HepG2 (cell line): ENCODE results near the gene USP2. TPM values are rescaled to one million over a fixed set of nuclear protein-coding genes. Genes with fewer than 3 reads are reported as not detected.

Experiments used
- AGO2 ChIP-seq: fragments of 200-400 bp; formaldehyde crosslinking; optimal IDR thresholded peaks from 2 replicates; pipeline ENCODE3; 2017; ENCODE audit warnings: mild to moderate bottlenecking, low read depth, low read length, moderate library complexity
- BCL3 ChIP-seq: sonication (generic); formaldehyde crosslinking; IDR thresholded peaks from 2 replicates; pipeline ENCODE4 v1.5.1; 2020; ENCODE audit warnings: mild to moderate bottlenecking, missing genetic modification reagents, moderate library complexity
- BCL6 ChIP-seq: IDR thresholded peaks from 2 replicates; pipeline ENCODE4 v1.6.1; 2016; ENCODE audit warnings: missing genetic modification reagents, missing compliant biosample characterization
- CEBPB ChIP-seq: IDR thresholded peaks from 2 replicates; pipeline ENCODE4 v1.6.1; 2011; ENCODE audit warnings: low read depth, low read length, improper control_type of control experiment, borderline replicate concordance
- CHCHD3 ChIP-seq: sonication (generic); formaldehyde crosslinking; IDR thresholded peaks from 2 replicates; pipeline ENCODE4 v1.8.0; 2022; ENCODE audit warnings: mild to moderate bottlenecking, missing genetic modification reagents, moderate library complexity
- EED ChIP-seq: sonication (generic); formaldehyde crosslinking; IDR thresholded peaks from 2 replicates; pipeline ENCODE4 v1.5.0; 2020; ENCODE audit warnings: mild to moderate bottlenecking, missing genetic modification reagents
- FIP1L1 ChIP-seq: fragments of 200-400 bp; formaldehyde crosslinking; IDR thresholded peaks from 2 replicates; pipeline ENCODE4 v1.6.1; 2018; ENCODE audit warnings: low read depth, mild to moderate bottlenecking, low read length, moderate library complexity, borderline replicate concordance; ENCODE audit not compliant: insufficient read depth
- GFI1 ChIP-seq: sonication (generic); formaldehyde crosslinking; IDR thresholded peaks from 2 replicates; pipeline ENCODE4 v1.5.0; 2020; ENCODE audit warnings: missing genetic modification reagents, mild to moderate bottlenecking, borderline replicate concordance
- IKZF1 ChIP-seq: fragments of 450-650 bp; IDR thresholded peaks from 2 replicates; pipeline ENCODE4 v1.7.1; 2016
- MED13 ChIP-seq: sonication (generic); formaldehyde crosslinking; IDR thresholded peaks from 2 replicates; pipeline ENCODE4 v1.5.0; 2020; ENCODE audit warnings: missing genetic modification reagents
- NBN ChIP-seq: fragments of 450-650 bp; conservative IDR thresholded peaks from 2 replicates; pipeline ENCODE4 v1.6.1; 2017
- NFYB ChIP-seq: sonication (generic); formaldehyde crosslinking; IDR thresholded peaks from 2 replicates; pipeline ENCODE4 v1.4.0; 2020; ENCODE audit warnings: missing genetic modification reagents
- NR0B2 ChIP-seq: sonication (generic); formaldehyde crosslinking; IDR thresholded peaks from 2 replicates; pipeline ENCODE4 v1.4.0; 2020; ENCODE audit warnings: mild to moderate bottlenecking, missing genetic modification reagents
- REL ChIP-seq: sonication (generic); formaldehyde crosslinking; conservative IDR thresholded peaks from 2 replicates; pipeline ENCODE4 v1.8.0; 2022; ENCODE audit warnings: mild to moderate bottlenecking, missing genetic modification reagents, moderate library complexity
- SMAD9 ChIP-seq: sonication (generic); formaldehyde crosslinking; IDR thresholded peaks from 2 replicates; pipeline ENCODE4 v1.5.1; 2020; ENCODE audit warnings: mild to moderate bottlenecking, missing genetic modification reagents
- ZBTB20 ChIP-seq: sonication (generic); formaldehyde crosslinking; IDR thresholded peaks from 2 replicates; pipeline ENCODE4 v1.8.1; 2023; ENCODE audit warnings: missing genetic modification reagents, low read depth, mild to moderate bottlenecking, borderline replicate concordance
- ZBTB42 ChIP-seq: sonication (generic); formaldehyde crosslinking; IDR thresholded peaks from 2 replicates; pipeline ENCODE4 v1.5.0; 2020; ENCODE audit warnings: mild to moderate bottlenecking, missing genetic modification reagents
- ZC3H13 ChIP-seq: sonication (generic); formaldehyde crosslinking; IDR thresholded peaks from 2 replicates; pipeline ENCODE4 v1.8.1; 2023; ENCODE audit warnings: mild to moderate bottlenecking, missing genetic modification reagents, moderate library complexity
- ZNF10 ChIP-seq: sonication (generic); formaldehyde crosslinking; IDR thresholded peaks from 2 replicates; pipeline ENCODE4 v1.4.0; 2020; ENCODE audit warnings: mild to moderate bottlenecking, low read depth, missing genetic modification reagents, borderline replicate concordance
- ZNF234 ChIP-seq: sonication (generic); formaldehyde crosslinking; conservative IDR thresholded peaks from 2 replicates; pipeline ENCODE4 v1.5.1; 2020; ENCODE audit warnings: mild to moderate bottlenecking, missing genetic modification reagents
- ZNF629 ChIP-seq: sonication (generic); formaldehyde crosslinking; conservative IDR thresholded peaks from 2 replicates; pipeline ENCODE4 v1.5.0; 2020; ENCODE audit warnings: missing genetic modification reagents
- ZNF7 ChIP-seq: IDR thresholded peaks from 2 replicates; pipeline ENCODE4 v1.6.1; 2016; ENCODE audit warnings: missing biosample characterization, missing genetic modification reagents
- ZNF720 ChIP-seq: sonication (generic); formaldehyde crosslinking; IDR thresholded peaks from 2 replicates; pipeline ENCODE4 v1.4.0; 2020; ENCODE audit warnings: missing genetic modification reagents
- ZNF879 ChIP-seq: sonication (generic); formaldehyde crosslinking; IDR thresholded peaks from 2 replicates; pipeline ENCODE4 v1.8.1; 2023; ENCODE audit warnings: missing genetic modification reagents
- polyA plus RNA-seq, 8 experiments: library from polyadenylated mRNA; depleted of rRNA in 3 of 8; stranded (reverse) in 7 of 8; unstranded in 1 of 8; fragments of >200 nt; fragmentation: Illumina TruSeq in 4 of 8; extraction: Trizol in 4 of 8; gene quantifications; 2 replicates each; pipeline versions ENCODE4 v1.2.1 to v1.2.3, GENCODE V29; 2011 to 2016; ENCODE audit warnings: low read depth in 4 of 8, missing spikeins in 1 of 8, mixed read lengths in 1 of 8; ENCODE audit not compliant: insufficient read depth in 1 of 8
- total RNA-seq, 5 experiments: library from RNA; depleted of rRNA; stranded (reverse); fragments of >200 nt; fragmentation: Illumina TruSeq; extraction: Trizol; gene quantifications; 2 replicates each; pipeline ENCODE4 v1.2.3, GENCODE V29; 2016; ENCODE audit warnings: low read depth in 1 of 5
- TF ChIP-seq, protein P1 (sequence below): sonication (generic); formaldehyde crosslinking; IDR thresholded peaks from 2 replicates; pipeline ENCODE4 v1.9.0; 2021; ENCODE audit warnings: missing genetic modification reagents, borderline replicate concordance
- TF ChIP-seq, protein P2 (sequence below): IDR thresholded peaks from 2 replicates; pipeline ENCODE4 v1.6.1; 2016; ENCODE audit warnings: low read depth, borderline replicate concordance

USP2 gene
- total and polyA plus RNA-seq, 2 of the 13 experiments (the other 11 are each of a cell fraction or from before 2014, with no cell fraction given) = 2.5 to 6.0 TPM

- TF ChIP-seq CHCHD3 (CRISPR knock-in tag) (no peak), ZNF879 (CRISPR knock-in tag) (no peak), ZNF629 (no peak), ZNF10 (CRISPR knock-in tag) (no peak), MED13 (CRISPR knock-in tag) (0 out of 2 replicates have a peak, but pooled peaks have one; percentile 52), REL (no peak), NBN (no peak), FIP1L1 (no peak), GFI1 (CRISPR knock-in tag) (no peak), ZNF720 (CRISPR knock-in tag) (no peak), NFYB (CRISPR knock-in tag) (peak; percentile 93), ZC3H13 (CRISPR knock-in tag) (no peak), NR0B2 (CRISPR knock-in tag) (no peak), ZNF234 (CRISPR knock-in tag) (no peak), BCL3 (CRISPR knock-in tag) (no peak; the same call in 1 of the 2 replicates), EED (CRISPR knock-in tag) (no peak), SMAD9 (CRISPR knock-in tag) (no peak), ZBTB42 (CRISPR knock-in tag) (no peak), ZNF7 (CRISPR knock-in tag) (no peak), CEBPB (no peak), BCL6 (CRISPR knock-in tag) (no peak; the same call in 1 of the 2 replicates), IKZF1 (no peak), ZBTB20 (CRISPR knock-in tag) (no peak), AGO2 (peak; percentile 60)
- TF ChIP-seq, protein P1, sequence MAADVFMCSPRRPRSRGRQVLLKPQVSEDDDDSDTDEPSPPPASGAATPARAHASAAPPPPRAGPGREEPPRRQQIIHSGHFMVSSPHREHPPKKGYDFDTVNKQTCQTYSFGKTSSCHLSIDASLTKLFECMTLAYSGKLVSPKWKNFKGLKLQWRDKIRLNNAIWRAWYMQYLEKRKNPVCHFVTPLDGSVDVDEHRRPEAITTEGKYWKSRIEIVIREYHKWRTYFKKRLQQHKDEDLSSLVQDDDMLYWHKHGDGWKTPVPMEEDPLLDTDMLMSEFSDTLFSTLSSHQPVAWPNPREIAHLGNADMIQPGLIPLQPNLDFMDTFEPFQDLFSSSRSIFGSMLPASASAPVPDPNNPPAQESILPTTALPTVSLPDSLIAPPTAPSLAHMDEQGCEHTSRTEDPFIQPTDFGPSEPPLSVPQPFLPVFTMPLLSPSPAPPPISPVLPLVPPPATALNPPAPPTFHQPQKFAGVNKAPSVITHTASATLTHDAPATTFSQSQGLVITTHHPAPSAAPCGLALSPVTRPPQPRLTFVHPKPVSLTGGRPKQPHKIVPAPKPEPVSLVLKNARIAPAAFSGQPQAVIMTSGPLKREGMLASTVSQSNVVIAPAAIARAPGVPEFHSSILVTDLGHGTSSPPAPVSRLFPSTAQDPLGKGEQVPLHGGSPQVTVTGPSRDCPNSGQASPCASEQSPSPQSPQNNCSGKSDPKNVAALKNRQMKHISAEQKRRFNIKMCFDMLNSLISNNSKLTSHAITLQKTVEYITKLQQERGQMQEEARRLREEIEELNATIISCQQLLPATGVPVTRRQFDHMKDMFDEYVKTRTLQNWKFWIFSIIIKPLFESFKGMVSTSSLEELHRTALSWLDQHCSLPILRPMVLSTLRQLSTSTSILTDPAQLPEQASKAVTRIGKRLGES = no peak
- TF ChIP-seq, protein P2, sequence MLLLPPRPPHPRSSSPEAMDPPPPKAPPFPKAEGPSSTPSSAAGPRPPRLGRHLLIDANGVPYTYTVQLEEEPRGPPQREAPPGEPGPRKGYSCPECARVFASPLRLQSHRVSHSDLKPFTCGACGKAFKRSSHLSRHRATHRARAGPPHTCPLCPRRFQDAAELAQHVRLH (CRISPR knock-in tag) = peak; percentile 39; the same call in 1 of the 2 replicates
Measured at GRCh38 chr11:119334174-119334930, 47.1 kb downstream of the USP2 start, which contains the start of gene RNF26 (continued).
